ENCODE results near the gene CENPK.

GRCh38 chr5:65474130-65474711 lies 88.7 kb downstream of the CENPK start:
- TF ChIP-seq, protein P1, sequence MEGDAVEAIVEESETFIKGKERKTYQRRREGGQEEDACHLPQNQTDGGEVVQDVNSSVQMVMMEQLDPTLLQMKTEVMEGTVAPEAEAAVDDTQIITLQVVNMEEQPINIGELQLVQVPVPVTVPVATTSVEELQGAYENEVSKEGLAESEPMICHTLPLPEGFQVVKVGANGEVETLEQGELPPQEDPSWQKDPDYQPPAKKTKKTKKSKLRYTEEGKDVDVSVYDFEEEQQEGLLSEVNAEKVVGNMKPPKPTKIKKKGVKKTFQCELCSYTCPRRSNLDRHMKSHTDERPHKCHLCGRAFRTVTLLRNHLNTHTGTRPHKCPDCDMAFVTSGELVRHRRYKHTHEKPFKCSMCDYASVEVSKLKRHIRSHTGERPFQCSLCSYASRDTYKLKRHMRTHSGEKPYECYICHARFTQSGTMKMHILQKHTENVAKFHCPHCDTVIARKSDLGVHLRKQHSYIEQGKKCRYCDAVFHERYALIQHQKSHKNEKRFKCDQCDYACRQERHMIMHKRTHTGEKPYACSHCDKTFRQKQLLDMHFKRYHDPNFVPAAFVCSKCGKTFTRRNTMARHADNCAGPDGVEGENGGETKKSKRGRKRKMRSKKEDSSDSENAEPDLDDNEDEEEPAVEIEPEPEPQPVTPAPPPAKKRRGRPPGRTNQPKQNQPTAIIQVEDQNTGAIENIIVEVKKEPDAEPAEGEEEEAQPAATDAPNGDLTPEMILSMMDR (IDR thresholded peaks at IDR 0.05), result no peak
- no peak for TF ChIP-seq ZFX (IDR thresholded peaks at IDR 0.05; ENCODE audit: borderline replicate concordance)
